Natural killer cell (primary cell): Measurements from ENCODE around the gene SAT1. TPM values are rescaled to one million over a fixed set of nuclear protein-coding genes. Genes with fewer than 3 reads are reported as not detected.

Experiments
- ATAC-seq, 3 donors: fragments of 150-1000 bp in 2 of 3; fragments of 200-7000 bp in 1 of 3; cut with Tn5 transposase; 1 replicate in 1 of 3; 2 replicates in 2 of 3; pipeline ENCODE4 v1.10.0; 2021; ENCODE audit warnings: mild to moderate bottlenecking in 2 of 3, moderate library complexity in 2 of 3
- DNase-seq, 2 donors: peaks; one replicate each; pipeline versions ENCODE4 v3.0.0 to v3.0.0-alpha.2; 2013 to 2021; ENCODE audit warnings: mixed read lengths in 1 of 2
- H3K27ac ChIP-seq: one replicate; pipeline ENCODE4 v1.5.1; 2013; ENCODE audit warnings: mild to moderate bottlenecking, low read length
- H3K27me3 ChIP-seq: one replicate; pipeline ENCODE4 v1.6.1; 2013; ENCODE audit warnings: low read length; ENCODE audit not compliant: control insufficient read depth, insufficient read depth
- H3K36me3 ChIP-seq: one replicate; pipeline ENCODE4 v1.6.1; 2013; ENCODE audit warnings: low read length; ENCODE audit not compliant: control insufficient read depth, insufficient read depth
- H3K4me1 ChIP-seq: one replicate; pipeline ENCODE4 v1.6.1; 2013; ENCODE audit warnings: low read length; ENCODE audit not compliant: control insufficient read depth, insufficient read depth
- H3K4me3 ChIP-seq: one replicate; pipeline ENCODE4 v1.5.1; 2013; ENCODE audit warnings: low read length
- H3K9me3 ChIP-seq: one replicate; pipeline ENCODE4 v1.6.1; 2013; ENCODE audit warnings: low read length; ENCODE audit not compliant: control insufficient read depth, insufficient read depth
- H3K27ac Mint-ChIP-seq, 2 donors: one replicate each; pipeline ENCODE4 v1.8.0; 2022; ENCODE audit warnings: mild to moderate bottlenecking in 2 of 2, mixed read lengths in 2 of 2, moderate library complexity in 1 of 2
- H3K27me3 Mint-ChIP-seq, 2 donors: one replicate each; pipeline ENCODE4 v1.8.0; 2022; ENCODE audit warnings: low read depth in 2 of 2, mixed read lengths in 2 of 2
- H3K36me3 Mint-ChIP-seq: one replicate; pipeline ENCODE4 v1.8.0; 2022; ENCODE audit warnings: mixed read lengths
- H3K4me1 Mint-ChIP-seq, 2 donors: one replicate each; pipeline ENCODE4 v1.8.0; 2022; ENCODE audit warnings: mixed read lengths in 2 of 2
- H3K4me3 Mint-ChIP-seq: one replicate; pipeline ENCODE4 v1.8.0; 2022; ENCODE audit warnings: mild to moderate bottlenecking, moderate library complexity, mixed read lengths
- H3K9me3 Mint-ChIP-seq, 2 donors: one replicate each; pipeline ENCODE4 v1.8.0; 2022; ENCODE audit warnings: mixed read lengths in 2 of 2
- CTCF ChIP-seq: fragments of 200-600 bp; IDR thresholded peaks from one replicate; pipeline ENCODE4 v1.8.0; 2022; ENCODE audit warnings: antibody characterized with exemption
- WGBS: methylation state at CpG from one replicate; pipeline ENCODE4 v1.1.7; 2013; ENCODE audit warnings: missing lambda C conversion rate; ENCODE audit not compliant: insufficient coverage; 5-methylcytosine and 5-hydroxymethylcytosine counted together
- intact Hi-C: fragments of 100-400 bp; cut with micrococcal nuclease; formaldehyde crosslinking; loops from one replicate; pipeline ENCODE4 v1.14.2; 2022
- total RNA-seq, 4 donors: library from RNA; stranded (reverse); fragments of 120-200 nt in 1 of 4; gene quantifications; one replicate each; pipeline versions ENCODE4 v1.2.3 to v1.2.4, GENCODE V29; 2013 to 2022

Gene SAT1
- total RNA-seq = 100 to 1,000 TPM; 276 to 667 (median 524) TPM
- 620 TPM for total RNA-seq (2013)

- Histone ChIP-seq H3K4me3 (peak within 1 kb of the TSS; percentile 97), H3K27ac (peak within 1 kb of the TSS; percentile 97), H3K36me3 (peaks cover 10% of the 10 kb centered on the region), H3K27me3 (no peaks in the 10 kb centered on the region), H3K9me3 (no peaks in the 10 kb centered on the region), H3K4me1 (peaks cover 20% of the 10 kb centered on the region)
- 0% methylated on average over 46 of the region's 58 CpGs for WGBS
- DNase-seq (peak; percentile 89 to 95), ATAC-seq (peak; percentile 81 to 94 (median 88))
- no peaks in the 10 kb centered on the region for H3K27me3 Mint-ChIP-seq
- H3K27ac Mint-ChIP-seq = peak within 1 kb of the TSS; percentile 93 to 95
- TF ChIP-seq CTCF = peak; percentile 68
- no peaks in the 10 kb centered on the region for H3K36me3 Mint-ChIP-seq
- no peaks in the 10 kb centered on the region for H3K9me3 Mint-ChIP-seq
- peak within 1 kb of the TSS; percentile 95 for H3K4me3 Mint-ChIP-seq
- H3K4me1 Mint-ChIP-seq = peaks cover 27 to 36% of the 10 kb centered on the region in 2 donors
- intact Hi-C loops = loop anchor here (1.0 to 10.0 kb wide), 6 partner anchors 27 to 369 kb away; partner anchors contain the start of genes ACOT9, APOO and PRDX4
Observed at GRCh38 chrX:23782863-23783588, at the start of gene SAT1. Gene SAT1, plus strand, starts transcription at chrX:23783173. Its CDS starts 179 bp downstream, at chrX:23783352.

DNA sequence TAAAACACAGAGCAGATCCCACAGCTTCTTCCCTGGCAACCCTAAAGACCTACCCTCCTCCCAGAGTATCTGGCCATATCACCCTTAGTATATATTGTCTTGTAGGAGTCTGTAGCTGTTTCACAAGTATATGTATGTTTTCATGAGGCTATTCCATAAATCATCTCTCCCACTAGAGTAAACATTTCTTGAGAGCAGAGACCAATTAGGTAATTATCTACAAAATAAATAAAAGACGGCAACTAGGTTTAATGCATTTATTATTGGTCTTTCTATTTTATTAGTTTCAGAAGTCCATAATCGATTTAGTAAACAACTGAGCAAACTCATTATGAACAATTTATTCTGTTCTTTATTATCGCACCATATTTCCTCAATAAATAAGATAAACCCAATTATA, 46.9 kb upstream of the SAT1 start:
- Mint-ChIP-seq H3K4me3 (no peak overlapping the region), H3K27me3 (no peaks in the 10 kb centered on the region), H3K4me1 (peaks cover 5 to 6% of the 10 kb centered on the region in 2 donors), H3K36me3 (no peaks in the 10 kb centered on the region), H3K27ac (no peak overlapping the region), H3K9me3 (no peaks in the 10 kb centered on the region)
- WGBS = no CpG with 5 or more reads among the region's 3 CpGs
- ATAC-seq (no peak), DNase-seq (no peak)
- TF ChIP-seq CTCF = no peak
- H3K27me3 ChIP-seq = no peaks in the 10 kb centered on the region
- no peaks in the 10 kb centered on the region for H3K9me3 ChIP-seq
- H3K4me1 ChIP-seq = no peaks in the 10 kb centered on the region
- H3K36me3 ChIP-seq = no peaks in the 10 kb centered on the region
- H3K4me3 ChIP-seq = no peak overlapping the region
- intact Hi-C loops = no loop called here
- no peak overlapping the region for H3K27ac ChIP-seq

DNA sequence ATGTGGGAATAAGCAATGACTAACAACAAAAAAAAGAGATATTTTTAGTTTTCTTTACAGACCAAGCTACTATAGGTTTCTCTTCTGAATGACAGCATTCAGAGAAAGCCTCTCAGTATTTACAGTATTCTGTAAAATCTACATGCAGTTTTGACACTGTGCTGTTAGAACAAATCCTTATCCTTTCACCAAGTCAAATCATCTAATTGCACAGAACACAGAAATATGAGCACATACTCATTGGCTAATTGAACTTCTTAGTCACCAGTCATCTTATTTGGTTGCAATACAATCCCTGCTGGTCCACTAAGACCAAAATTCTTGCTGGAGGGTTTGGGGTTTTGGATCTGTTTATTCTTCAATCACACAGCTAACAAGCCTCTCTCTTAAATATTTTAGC, 45.6 kb upstream of the SAT1 start:
- intact Hi-C loops = no loop called here
- DNase-seq = no peak
- TF ChIP-seq CTCF = no peak

More for the DNA sequence above, 45.6 kb upstream of the SAT1 start:
- peaks cover 14 to 17% of the 10 kb centered on the region in 2 donors for H3K4me1 Mint-ChIP-seq
- Histone ChIP-seq H3K4me3 (no peak overlapping the region), H3K27ac (no peak overlapping the region), H3K27me3 (no peaks in the 10 kb centered on the region), H3K4me1 (peaks cover 12% of the 10 kb centered on the region), H3K9me3 (no peaks in the 10 kb centered on the region), H3K36me3 (no peaks in the 10 kb centered on the region)
- no peak overlapping the region for H3K4me3 Mint-ChIP-seq
- no peaks in the 10 kb centered on the region for H3K27me3 Mint-ChIP-seq
- no peaks in the 10 kb centered on the region for H3K36me3 Mint-ChIP-seq
- H3K9me3 Mint-ChIP-seq = no peaks in the 10 kb centered on the region
- no peak for ATAC-seq
- H3K27ac Mint-ChIP-seq = no peak overlapping the region
